ENCODE measurements around the gene TMEM235.

The TMEM235 gene

GRCh38 chr17:78235885-78236284, 4.5 kb downstream of the TMEM235 start:
- TF ChIP-seq HDGF (IDR thresholded peaks at IDR 0.05; ENCODE audit: borderline replicate concordance) (no peak), PKNOX1 (IDR thresholded peaks at IDR 0.05) (no peak), CTBP1 (IDR thresholded peaks at IDR 0.05; ENCODE audit: borderline replicate concordance) (no peak), BHLHE40 (IDR thresholded peaks at IDR 0.05; ENCODE audit: borderline replicate concordance) (no peak), FOXA1 (IDR thresholded peaks at IDR 0.05) (no peak), FOXK2 (IDR thresholded peaks at IDR 0.05) (no peak), FOXM1 (IDR thresholded peaks at IDR 0.05; ENCODE audit: borderline replicate concordance) (no peak), ARNT (IDR thresholded peaks at IDR 0.05) (no peak), NFRKB (IDR thresholded peaks at IDR 0.05) (no peak), ELF4 (IDR thresholded peaks at IDR 0.05) (no peak), SUZ12 (IDR thresholded peaks at IDR 0.05) (no peak), SP1 (IDR thresholded peaks at IDR 0.05) (no peak), L3MBTL2 (conservative IDR thresholded peaks at IDR 0.05) (no peak), ZNF384 (IDR thresholded peaks at IDR 0.05) (no peak), LEF1 (IDR thresholded peaks at IDR 0.05; ENCODE audit: borderline replicate concordance) (no peak), TARDBP (IDR thresholded peaks at IDR 0.05) (no peak)
- DNase-seq (ENCODE audit: extremely low spot score): no peak
- POLR2A ChIA-PET: no interaction called here
- CTCF ChIA-PET: no interaction called here

GRCh38 chr17:78236362-78237127, 5.1 kb downstream of the TMEM235 start:
- no peak for DNase-seq (ENCODE audit: extremely low spot score)
- TF ChIP-seq SP1 (IDR thresholded peaks at IDR 0.05): no peak
- TF ChIP-seq CTBP1 (IDR thresholded peaks at IDR 0.05; ENCODE audit: borderline replicate concordance): no peak
- ChIA-PET CTCF (no interaction called here), POLR2A (interaction anchor here (1.6 kb wide), 1 partner anchor 10 kb away, joined by 9 read pairs; no protein-coding TSS in a partner anchor)

GRCh38 chr17:78237401-78238012, 6.1 kb downstream of the TMEM235 start:
- no peak for DNase-seq (ENCODE audit: extremely low spot score)
- ChIA-PET POLR2A (interaction anchor here (1.3 to 1.8 kb wide), 3 partner anchors 11 to 17 kb away, joined by 4 to 9 read pairs (median 7); no protein-coding TSS in a partner anchor), CTCF (interaction anchor here (2.0 kb wide), 1 partner anchor 13 kb away, joined by 10 read pairs; no protein-coding TSS in a partner anchor)
- TF ChIP-seq HDGF (IDR thresholded peaks at IDR 0.05; ENCODE audit: borderline replicate concordance) (no peak), FOXM1 (IDR thresholded peaks at IDR 0.05; ENCODE audit: borderline replicate concordance) (no peak), PKNOX1 (IDR thresholded peaks at IDR 0.05) (no peak), SP1 (IDR thresholded peaks at IDR 0.05) (no peak), TARDBP (IDR thresholded peaks at IDR 0.05) (no peak)

- TF ChIP-seq ZNF384 (IDR thresholded peaks at IDR 0.05): no peak
- no peak for TF ChIP-seq TARDBP (IDR thresholded peaks at IDR 0.05)
- TF ChIP-seq FOXA1 (IDR thresholded peaks at IDR 0.05): no peak
- TF ChIP-seq FOXM1 (IDR thresholded peaks at IDR 0.05; ENCODE audit: borderline replicate concordance): no peak
- no peak for TF ChIP-seq CTBP1 (IDR thresholded peaks at IDR 0.05; ENCODE audit: borderline replicate concordance)
- no peak for TF ChIP-seq L3MBTL2 (conservative IDR thresholded peaks at IDR 0.05)
- CTCF ChIA-PET: interaction anchor here (1.0 to 2.0 kb wide), 2 partner anchors 10 to 12 kb away, joined by 3 to 10 read pairs; no protein-coding TSS in a partner anchor
- no peak for DNase-seq (ENCODE audit: extremely low spot score)
- POLR2A ChIA-PET: interaction anchor here (1.3 to 1.8 kb wide), 2 partner anchors 10 to 15 kb away, joined by 4 to 7 read pairs; no protein-coding TSS in a partner anchor
Measured at GRCh38 chr17:78238823-78239488, 7.5 kb downstream of the TMEM235 start.

GRCh38 chr17:78239489-78239931, 8.1 kb downstream of the TMEM235 start:
- DNase-seq (ENCODE audit: extremely low spot score): no peak
- POLR2A ChIA-PET: interaction anchor here (1.8 kb wide), 1 partner anchor 9 kb away, joined by 7 read pairs; no protein-coding TSS in a partner anchor
- CTCF ChIA-PET: no interaction called here
- TF ChIP-seq FOXM1 (IDR thresholded peaks at IDR 0.05; ENCODE audit: borderline replicate concordance) (no peak), TARDBP (IDR thresholded peaks at IDR 0.05) (no peak), PKNOX1 (IDR thresholded peaks at IDR 0.05) (no peak), LEF1 (IDR thresholded peaks at IDR 0.05; ENCODE audit: borderline replicate concordance) (no peak), ELF4 (IDR thresholded peaks at IDR 0.05) (no peak)

GRCh38 chr17:78240012-78240655, 8.7 kb downstream of the TMEM235 start:
- CTCF ChIA-PET: interaction anchor here (0.6 kb wide), 1 partner anchor 192 kb away, joined by 4 read pairs; no protein-coding TSS in a partner anchor
- TF ChIP-seq L3MBTL2 (conservative IDR thresholded peaks at IDR 0.05) (no peak), NFRKB (IDR thresholded peaks at IDR 0.05) (no peak), FOXK2 (IDR thresholded peaks at IDR 0.05) (no peak), FOXM1 (IDR thresholded peaks at IDR 0.05; ENCODE audit: borderline replicate concordance) (no peak), PKNOX1 (IDR thresholded peaks at IDR 0.05) (no peak), CTBP1 (IDR thresholded peaks at IDR 0.05; ENCODE audit: borderline replicate concordance) (no peak), FOXA1 (IDR thresholded peaks at IDR 0.05) (no peak), ZNF384 (IDR thresholded peaks at IDR 0.05) (no peak), SUZ12 (IDR thresholded peaks at IDR 0.05) (no peak), TARDBP (IDR thresholded peaks at IDR 0.05) (no peak), ARNT (IDR thresholded peaks at IDR 0.05) (no peak), BHLHE40 (IDR thresholded peaks at IDR 0.05; ENCODE audit: borderline replicate concordance) (no peak)
- POLR2A ChIA-PET: interaction anchor here (1.3 kb wide), 1 partner anchor 11 kb away, joined by 5 read pairs; no protein-coding TSS in a partner anchor
- DNase-seq (ENCODE audit: extremely low spot score): no peak
